ENCODE data around the gene ICE2.

The ICE2 gene

GRCh38 chr15:60386615-60387014 is 92.3 kb downstream of the ICE2 start:
- DNase-seq, result no peak

GRCh38 chr15:60385620-60386552 is 93.1 kb downstream of the ICE2 start:
- DNase-seq, result no peak

GRCh38 chr15:60384526-60385126 is 94.3 kb downstream of the ICE2 start:
- no peak for DNase-seq

- DNase-seq, result no peak
Observed at GRCh38 chr15:60384053-60384452, 94.9 kb downstream of the ICE2 start.

GRCh38 chr15:60382773-60383674 is 95.9 kb downstream of the ICE2 start:
- no peak for DNase-seq

GRCh38 chr15:60381148-60381788 is 97.7 kb downstream of the ICE2 start:
- DNase-seq, result peak; percentile 64

GRCh38 chr15:60379525-60380274 is 99.2 kb downstream of the ICE2 start:
- peak; percentile 99 for DNase-seq

- no peak for DNase-seq
Observed at GRCh38 chr15:60379185-60379524, 99.8 kb downstream of the ICE2 start.

- DNase-seq, result no peak
Observed at GRCh38 chr15:60376677-60377095, 102.3 kb downstream of the ICE2 start.

- peak; percentile 69 for DNase-seq
Observed at GRCh38 chr15:60375306-60375705, 103.6 kb downstream of the ICE2 start.

- DNase-seq, result peak; percentile 96
Observed at GRCh38 chr15:60374628-60375081, 104.3 kb downstream of the ICE2 start.

- DNase-seq, result no peak
Observed at GRCh38 chr15:60374209-60374608, 104.7 kb downstream of the ICE2 start.

GRCh38 chr15:60373745-60374144 is 105.2 kb downstream of the ICE2 start:
- DNase-seq, result no peak

- no peak for DNase-seq
Observed at GRCh38 chr15:60373327-60373726, 105.6 kb downstream of the ICE2 start.

GRCh38 chr15:60372756-60373155 is 106.2 kb downstream of the ICE2 start:
- no peak for DNase-seq

GRCh38 chr15:60372227-60372626 is 106.7 kb downstream of the ICE2 start:
- DNase-seq, result no peak

- peak; percentile 100 for DNase-seq
Observed at GRCh38 chr15:60371175-60372051, 107.5 kb downstream of the ICE2 start.

GRCh38 chr15:60370869-60371136 is 108.1 kb downstream of the ICE2 start:
- DNase-seq, result no peak

GRCh38 chr15:60370105-60370868 is 108.7 kb downstream of the ICE2 start:
- DNase-seq, result no peak

GRCh38 chr15:60369696-60370095 is 109.2 kb downstream of the ICE2 start:
- DNase-seq, result no peak
